Erythroblast (primary cell): ENCODE results near the gene SPAG17.

Source experiments
- GATA1 ChIP-seq: IDR thresholded peaks from 2 replicates; pipeline ENCODE4 v1.6.1; 2011; ENCODE audit warnings: low read depth, mild to moderate bottlenecking, control low read depth, low read length, moderate library complexity
- POLR2A ChIP-seq: IDR thresholded peaks from 2 replicates; pipeline ENCODE4 v1.6.1; 2011; ENCODE audit warnings: mild to moderate bottlenecking, low read length

GRCh38 chr1:118116909-118117308, 68.1 kb downstream of the SPAG17 start:
- TF ChIP-seq POLR2A (no peak), GATA1 (no peak)
